Right atrium auricular region (tissue), 2 donors: ENCODE measurements around the gene WSB2. TPM values are rescaled to one million over a fixed set of nuclear protein-coding genes. Genes with fewer than 3 reads are reported as not detected.
"Not testable (repeated sequence)": the region's sequence is repeated elsewhere in the genome, so short reads cannot be mapped to it uniquely, and the experiment has no call there.

ENCODE experiments used
- DNase-seq: peaks from one replicate; pipeline ENCODE4 v3.0.0-alpha.2; 2019; ENCODE audit warnings: low spot score
- H3K27ac ChIP-seq, 2 donors: fragments of 200-600 bp; sonication (generic); 1 replicate in 1 of 2; 2 replicates in 1 of 2; pipeline ENCODE4 v1.5.1; 2016 to 2019
- H3K27me3 ChIP-seq, 2 donors: fragments of 200-600 bp; sonication (generic); one replicate each; pipeline versions ENCODE4 v1.5.1 to v1.6.0; 2017 to 2019
- H3K36me3 ChIP-seq: fragments of 200-600 bp; sonication (generic); one replicate; pipeline ENCODE4 v1.5.1; 2016
- H3K4me1 ChIP-seq, 2 donors: fragments of 200-600 bp; sonication (generic); one replicate each; pipeline versions ENCODE4 v1.5.1 to v1.6.0; 2017 to 2019
- H3K4me3 ChIP-seq, 2 donors: fragments of 200-600 bp; sonication (generic); 1 replicate in 1 of 2; 2 replicates in 1 of 2; pipeline ENCODE4 v1.5.1; 2017 to 2019; ENCODE audit warnings: mild to moderate bottlenecking in 1 of 2, moderate library complexity in 1 of 2
- H3K9me3 ChIP-seq, 2 donors: fragments of 200-600 bp; sonication (generic); one replicate each; pipeline ENCODE4 v1.5.1; 2019
- total RNA-seq, 2 donors: library from RNA; depleted of rRNA; stranded (reverse); fragments of >200 nt; gene quantifications; one replicate each; pipeline ENCODE4 v1.1.0, GENCODE V29; 2016
- TF ChIP-seq, protein P1 (sequence below), 2 donors: fragments of 200-600 bp; sonication (generic); IDR thresholded peaks; one replicate each; pipeline ENCODE4 v1.5.1; 2019; ENCODE audit warnings: antibody characterized with exemption in 2 of 2

Gene WSB2
- total RNA-seq, 2 donors from 2014 or later = 72.3 to 86.3 TPM

DNA sequence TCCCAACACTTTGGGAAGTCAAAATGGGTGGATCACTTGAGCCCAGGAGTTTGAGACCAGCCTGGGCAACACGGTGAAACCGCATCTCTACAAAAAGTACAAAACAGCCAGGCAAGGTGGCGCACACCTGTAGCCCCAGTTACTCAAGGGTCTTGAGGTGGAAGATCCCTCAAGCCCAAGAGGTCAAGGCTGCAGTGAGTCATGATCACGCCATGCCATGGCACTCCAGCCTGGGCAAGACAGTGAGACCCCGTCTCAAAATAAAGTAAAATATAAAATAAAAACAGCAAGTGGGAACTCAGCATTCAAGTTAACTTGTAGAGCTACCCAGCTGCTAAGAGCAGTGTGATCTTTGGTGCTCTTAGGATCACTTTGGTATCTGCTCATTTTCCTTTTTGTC lies 31.8 kb downstream of the WSB2 start:
- H3K27ac ChIP-seq = no peak overlapping the region
- TF ChIP-seq, protein P1, sequence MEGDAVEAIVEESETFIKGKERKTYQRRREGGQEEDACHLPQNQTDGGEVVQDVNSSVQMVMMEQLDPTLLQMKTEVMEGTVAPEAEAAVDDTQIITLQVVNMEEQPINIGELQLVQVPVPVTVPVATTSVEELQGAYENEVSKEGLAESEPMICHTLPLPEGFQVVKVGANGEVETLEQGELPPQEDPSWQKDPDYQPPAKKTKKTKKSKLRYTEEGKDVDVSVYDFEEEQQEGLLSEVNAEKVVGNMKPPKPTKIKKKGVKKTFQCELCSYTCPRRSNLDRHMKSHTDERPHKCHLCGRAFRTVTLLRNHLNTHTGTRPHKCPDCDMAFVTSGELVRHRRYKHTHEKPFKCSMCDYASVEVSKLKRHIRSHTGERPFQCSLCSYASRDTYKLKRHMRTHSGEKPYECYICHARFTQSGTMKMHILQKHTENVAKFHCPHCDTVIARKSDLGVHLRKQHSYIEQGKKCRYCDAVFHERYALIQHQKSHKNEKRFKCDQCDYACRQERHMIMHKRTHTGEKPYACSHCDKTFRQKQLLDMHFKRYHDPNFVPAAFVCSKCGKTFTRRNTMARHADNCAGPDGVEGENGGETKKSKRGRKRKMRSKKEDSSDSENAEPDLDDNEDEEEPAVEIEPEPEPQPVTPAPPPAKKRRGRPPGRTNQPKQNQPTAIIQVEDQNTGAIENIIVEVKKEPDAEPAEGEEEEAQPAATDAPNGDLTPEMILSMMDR (IDR thresholded peaks at IDR 0.05) = no peak
- H3K9me3 ChIP-seq = no peaks in the 10 kb centered on the region
- H3K4me1 ChIP-seq = no peaks in the 10 kb centered on the region
- H3K36me3 ChIP-seq = peaks cover 80% of the 10 kb centered on the region
- no peaks in the 10 kb centered on the region for H3K27me3 ChIP-seq
- no peak for DNase-seq
- H3K4me3 ChIP-seq = no peak overlapping the region

DNA sequence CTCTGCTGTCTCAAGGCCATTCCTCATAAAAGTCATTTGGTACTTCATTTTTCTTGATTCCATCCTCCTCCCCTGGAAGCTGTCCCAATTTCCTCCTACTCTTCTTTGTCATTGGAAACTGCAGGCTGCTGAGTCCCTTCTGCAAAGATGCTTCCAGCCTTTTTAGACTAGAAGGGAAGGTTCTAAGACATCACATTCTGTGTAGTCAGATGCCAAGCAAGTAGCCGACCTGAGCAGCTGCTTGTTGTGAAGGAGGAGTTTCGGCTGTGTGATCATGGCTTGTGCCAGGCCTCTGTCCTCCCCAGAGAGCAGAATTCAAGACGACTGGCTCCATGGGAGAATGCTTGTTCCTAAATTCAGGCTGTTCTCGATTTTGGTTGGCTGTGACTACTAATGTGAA lies 35.8 kb downstream of the WSB2 start:
- Histone ChIP-seq H3K27me3 (no peaks in the 10 kb centered on the region), H3K9me3 (no peaks in the 10 kb centered on the region), H3K4me3 (no peak overlapping the region), H3K4me1 (no peaks in the 10 kb centered on the region), H3K27ac (no peak overlapping the region), H3K36me3 (peaks cover 44% of the 10 kb centered on the region)
- DNase-seq = no peak
- TF ChIP-seq, protein P1 (IDR thresholded peaks at IDR 0.05) = no peak

DNA sequence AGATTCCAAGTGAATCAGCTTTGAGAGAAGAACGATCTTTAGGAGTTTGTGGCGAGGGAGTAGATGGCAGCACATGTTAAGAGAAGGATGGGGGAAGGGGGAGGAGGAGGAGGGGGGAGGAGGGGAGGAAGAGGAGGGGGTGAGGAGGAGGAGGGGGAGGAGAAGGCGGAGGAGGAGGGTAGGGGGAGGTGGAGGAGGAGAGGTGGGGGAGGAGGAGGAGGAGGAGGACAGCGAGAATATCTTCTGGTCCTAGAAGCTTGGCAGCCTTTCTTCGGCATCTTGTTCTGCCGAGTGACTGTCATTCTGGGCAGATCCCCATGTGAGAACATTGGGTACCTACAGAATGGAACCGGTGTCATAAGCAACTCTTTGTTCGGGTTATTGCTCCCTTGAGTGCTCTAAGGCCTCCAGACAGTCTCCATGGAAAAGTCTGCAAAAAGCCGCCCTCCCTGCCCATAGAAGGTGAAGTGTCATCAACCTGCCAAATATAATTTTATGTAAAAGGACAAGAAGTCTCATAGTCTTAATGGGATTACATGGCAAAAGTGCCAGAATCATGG lies 37.6 kb downstream of the WSB2 start:
- Histone ChIP-seq H3K27ac (no peak overlapping the region), H3K4me3 (no peak overlapping the region), H3K4me1 (no peaks in the 10 kb centered on the region), H3K27me3 (no peaks in the 10 kb centered on the region), H3K9me3 (no peaks in the 10 kb centered on the region), H3K36me3 (peaks cover 50% of the 10 kb centered on the region)
- TF ChIP-seq, protein P1 (IDR thresholded peaks at IDR 0.05) = no peak
- no peak for DNase-seq

DNA sequence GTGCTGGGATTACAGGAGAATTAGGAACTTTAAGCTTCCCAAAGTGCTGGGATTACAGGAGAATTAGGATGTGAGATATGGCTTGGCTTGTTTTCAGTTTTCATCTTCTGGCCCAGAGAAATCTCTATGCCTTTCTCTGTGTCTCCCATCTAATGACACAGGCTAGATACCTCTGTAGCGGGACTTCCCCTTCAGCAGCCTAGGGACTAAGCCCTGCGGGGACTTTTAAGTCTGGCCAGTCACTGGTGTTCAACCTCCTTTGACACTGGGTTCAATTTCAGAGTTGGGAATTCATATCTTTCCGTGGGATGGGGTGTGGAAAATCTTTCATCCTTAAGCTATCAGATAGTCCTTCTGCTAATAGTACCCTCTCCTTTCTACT lies 38.3 kb downstream of the WSB2 start:
- DNase-seq = no peak
- peaks cover 43% of the 10 kb centered on the region for H3K36me3 ChIP-seq
- TF ChIP-seq, protein P1 (IDR thresholded peaks at IDR 0.05) = no peak

DNA sequence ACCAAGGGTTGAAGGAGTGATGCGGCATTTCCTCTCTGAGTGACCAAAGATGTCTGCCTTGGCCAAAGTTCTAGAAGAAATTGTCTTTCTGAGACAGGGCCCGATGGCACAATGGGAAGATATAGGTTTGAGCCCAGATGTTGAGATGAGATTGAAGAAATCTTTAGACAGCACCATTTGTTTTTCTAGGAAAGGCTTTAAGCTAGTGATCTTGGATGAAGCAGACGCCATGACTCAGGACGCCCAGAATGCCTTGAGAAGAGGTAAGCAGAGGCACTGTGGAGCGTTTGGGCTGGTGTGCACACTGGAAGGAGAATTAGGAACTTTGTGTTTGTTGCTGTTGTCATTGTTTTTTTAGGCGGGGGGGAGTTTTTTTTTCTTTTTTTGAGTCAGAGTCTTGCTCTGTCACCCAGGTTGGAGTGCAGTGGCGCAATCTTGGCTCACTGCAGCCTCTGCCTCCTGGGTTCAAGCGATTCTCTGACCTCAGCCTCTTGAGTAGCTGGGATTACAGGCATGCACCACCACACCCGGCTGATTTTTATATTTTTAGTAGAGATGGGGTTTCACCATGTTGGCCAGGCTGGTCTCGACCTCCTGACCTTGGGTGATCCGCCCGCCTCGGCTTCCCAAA lies 38.8 kb downstream of the WSB2 start:
- H3K36me3 ChIP-seq = peaks cover 39% of the 10 kb centered on the region
- H3K9me3 ChIP-seq, DNase-seq, H3K4me1 ChIP-seq, H3K4me3 ChIP-seq, H3K27ac ChIP-seq, H3K27me3 ChIP-seq: not testable (repeated sequence)

More for the DNA sequence above, 38.3 kb downstream of the WSB2 start:
- Histone ChIP-seq H3K4me3 (no peak overlapping the region), H3K4me1 (peaks cover 0 to under 1% of the 10 kb centered on the region in 2 donors), H3K9me3 (no peaks in the 10 kb centered on the region), H3K27ac (no peak overlapping the region), H3K27me3 (no peaks in the 10 kb centered on the region)

GRCh38 chr12:118020036-118020435 lies 40.9 kb downstream of the WSB2 start:
- no peak for DNase-seq
- peaks cover 19% of the 10 kb centered on the region for H3K36me3 ChIP-seq

More at GRCh38 chr12:118020036-118020435, 40.9 kb downstream of the WSB2 start:
- H3K9me3 ChIP-seq = no peaks in the 10 kb centered on the region
- peaks cover 0 to 16% of the 10 kb centered on the region in 2 donors for H3K4me1 ChIP-seq
- no peaks in the 10 kb centered on the region for H3K27me3 ChIP-seq
- no peak overlapping the region for H3K4me3 ChIP-seq
- TF ChIP-seq, protein P1 (IDR thresholded peaks at IDR 0.05) = no peak
- H3K27ac ChIP-seq = no peak overlapping the region
